DMS 273 treated with DMSO at 0.1 percent for 48 hours (cell line): Measurements from ENCODE around the gene GABARAP.
A peak's percentile ranks its signal among the peaks of the same experiment; 100 is the strongest.

Experiments used
- DNase-seq: peaks from one replicate; lab custom pipeline; 2025; lab: John Stamatoyannopoulos, UW

Gene GABARAP

DNA sequence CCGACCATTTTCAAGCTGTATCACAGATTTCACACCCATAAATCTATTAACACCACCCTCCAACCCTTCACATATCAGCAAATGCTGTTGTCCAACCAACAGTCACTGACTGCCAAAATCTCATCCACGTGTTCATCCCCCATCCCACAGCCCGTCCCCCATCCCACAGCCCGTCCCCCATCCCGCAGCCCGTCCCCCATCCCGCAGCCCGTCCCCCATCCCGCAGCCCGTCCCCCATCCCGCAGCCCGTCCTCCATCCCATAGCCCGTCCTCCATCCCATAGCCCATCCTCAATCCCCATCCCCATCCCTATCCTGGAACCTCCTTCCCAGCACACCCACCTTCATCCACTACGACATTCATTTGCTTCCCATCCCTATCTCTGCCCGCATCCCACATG, 36.7 kb downstream of the GABARAP start:
- DNase-seq = no peak

DNA sequence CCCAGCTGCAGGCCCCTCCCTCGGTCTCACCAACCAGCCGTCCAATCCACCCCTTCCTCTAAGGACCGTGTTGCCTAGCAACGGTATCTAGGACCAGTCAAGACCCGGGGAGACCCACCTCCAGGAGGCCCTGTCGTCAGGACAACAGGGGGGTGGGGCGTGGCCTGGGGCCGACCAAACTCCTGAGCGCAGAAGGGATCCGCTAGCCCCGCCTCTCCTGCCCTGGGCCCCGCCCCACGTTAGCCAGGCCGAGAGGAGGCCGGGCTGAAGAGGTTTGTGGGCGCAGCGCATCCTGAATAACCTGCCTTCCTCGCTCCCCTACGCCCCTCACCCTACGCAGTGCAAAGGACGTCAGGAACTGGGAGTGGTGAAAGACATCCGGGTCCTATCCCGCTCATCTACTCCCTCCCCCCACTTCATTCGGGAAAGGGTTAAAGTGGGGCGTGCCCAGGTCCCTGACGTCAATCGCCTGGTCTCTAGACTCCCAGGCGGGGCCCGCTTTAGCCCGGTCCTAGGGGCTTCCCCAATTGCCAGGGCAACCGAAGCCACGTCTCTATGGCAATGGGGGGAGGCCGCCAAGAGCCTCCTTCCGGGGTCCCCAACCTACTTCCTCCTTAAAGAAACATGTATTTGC, 37.3 kb downstream of the GABARAP start:
- DNase-seq = peak; percentile 88

GRCh38 chr17:7204336-7204735, 37.9 kb downstream of the GABARAP start:
- peak; percentile 84 for DNase-seq

GRCh38 chr17:7203391-7203790, 38.9 kb downstream of the GABARAP start:
- no peak for DNase-seq

DNA sequence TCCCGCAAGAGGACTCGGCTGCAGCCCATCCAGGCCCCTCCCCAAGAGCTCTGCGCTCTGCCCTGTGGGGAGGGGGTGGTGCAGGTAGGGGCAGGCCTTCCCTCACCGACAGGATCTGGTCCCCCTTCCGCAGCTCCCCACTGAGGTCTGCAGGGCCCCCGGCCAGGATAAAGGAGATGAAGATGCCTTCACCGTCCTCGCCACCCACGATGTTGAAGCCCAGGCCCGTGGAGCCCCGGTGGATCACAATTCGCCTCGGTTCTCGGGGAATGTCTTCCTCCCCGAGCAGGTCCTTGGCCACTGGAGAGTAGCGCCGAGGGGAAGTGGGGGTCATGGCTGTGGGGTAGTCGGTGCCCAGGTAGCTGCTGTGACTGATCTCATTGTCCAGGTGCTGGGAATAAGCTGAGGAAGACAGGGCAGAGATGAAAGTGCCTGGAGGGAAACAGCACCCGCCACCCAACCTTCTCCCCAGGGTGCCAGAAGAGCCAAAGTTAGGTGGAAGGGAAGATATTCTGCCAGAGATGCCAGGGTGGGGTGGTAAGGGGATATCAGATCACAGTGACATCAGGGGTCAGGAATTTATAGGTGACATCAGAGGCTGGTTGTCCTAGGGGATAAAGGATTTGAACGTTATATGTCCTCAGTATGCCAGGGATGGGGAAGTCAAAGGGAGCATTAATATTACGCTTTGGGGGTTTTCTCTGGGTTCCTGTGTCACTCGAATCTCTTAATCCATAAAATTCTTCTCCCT, 45.4 kb downstream of the GABARAP start:
- no peak for DNase-seq

DNA sequence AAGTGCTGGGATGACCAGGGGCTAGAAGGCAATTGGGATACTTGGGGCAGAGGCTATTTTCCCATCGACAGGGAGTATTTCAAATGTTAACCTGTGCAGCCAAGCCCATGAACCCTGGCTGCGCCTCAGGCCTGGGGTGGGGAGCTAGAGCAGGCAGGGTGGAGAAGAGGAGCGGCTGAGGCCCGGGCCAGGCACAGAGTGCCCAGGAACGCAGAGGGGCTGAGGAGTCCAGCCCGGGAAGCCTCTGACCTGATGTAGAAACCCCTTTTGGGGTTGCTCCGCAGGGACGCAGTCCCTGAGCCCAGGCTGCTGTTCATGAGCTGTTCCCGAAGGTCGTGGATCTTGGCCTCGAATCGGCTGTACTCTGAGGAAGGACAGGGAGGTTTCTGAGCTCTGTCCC, 46.3 kb downstream of the GABARAP start:
- no peak for DNase-seq

DNA sequence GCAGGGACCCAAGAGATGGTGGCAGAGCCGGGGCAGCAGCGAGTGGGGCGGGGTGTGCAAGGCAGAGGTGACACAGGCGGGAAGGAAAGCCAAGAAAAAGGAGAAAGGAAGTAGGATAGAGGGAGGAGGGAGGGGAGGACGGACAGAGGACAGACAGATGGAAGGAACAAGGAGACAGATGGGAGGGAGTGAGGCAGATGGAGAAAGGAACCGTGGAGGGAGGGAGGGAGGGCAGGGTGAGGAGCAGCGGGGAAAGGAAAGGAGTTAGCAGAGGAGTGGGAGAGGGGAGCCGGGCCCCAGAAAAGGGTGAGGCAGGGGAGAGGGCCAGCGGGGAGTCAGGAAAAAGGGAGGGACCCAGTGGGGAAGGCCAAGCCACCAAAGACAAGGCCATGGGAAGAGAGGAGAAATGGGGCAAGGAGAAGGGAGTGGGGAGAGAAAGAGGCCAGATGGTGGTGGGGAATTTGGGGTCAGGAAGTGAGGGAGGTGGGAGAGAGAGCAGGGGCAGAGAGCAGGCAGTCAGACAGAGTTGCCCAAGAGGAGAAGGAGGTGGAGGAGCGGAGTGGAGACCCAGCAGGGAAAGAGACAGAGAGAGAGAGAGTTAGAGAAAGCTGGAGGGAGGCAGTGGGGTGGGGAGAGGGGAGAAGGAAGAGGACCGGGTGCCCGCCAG, 49.8 kb downstream of the GABARAP start:
- peak; percentile 60 for DNase-seq

DNA sequence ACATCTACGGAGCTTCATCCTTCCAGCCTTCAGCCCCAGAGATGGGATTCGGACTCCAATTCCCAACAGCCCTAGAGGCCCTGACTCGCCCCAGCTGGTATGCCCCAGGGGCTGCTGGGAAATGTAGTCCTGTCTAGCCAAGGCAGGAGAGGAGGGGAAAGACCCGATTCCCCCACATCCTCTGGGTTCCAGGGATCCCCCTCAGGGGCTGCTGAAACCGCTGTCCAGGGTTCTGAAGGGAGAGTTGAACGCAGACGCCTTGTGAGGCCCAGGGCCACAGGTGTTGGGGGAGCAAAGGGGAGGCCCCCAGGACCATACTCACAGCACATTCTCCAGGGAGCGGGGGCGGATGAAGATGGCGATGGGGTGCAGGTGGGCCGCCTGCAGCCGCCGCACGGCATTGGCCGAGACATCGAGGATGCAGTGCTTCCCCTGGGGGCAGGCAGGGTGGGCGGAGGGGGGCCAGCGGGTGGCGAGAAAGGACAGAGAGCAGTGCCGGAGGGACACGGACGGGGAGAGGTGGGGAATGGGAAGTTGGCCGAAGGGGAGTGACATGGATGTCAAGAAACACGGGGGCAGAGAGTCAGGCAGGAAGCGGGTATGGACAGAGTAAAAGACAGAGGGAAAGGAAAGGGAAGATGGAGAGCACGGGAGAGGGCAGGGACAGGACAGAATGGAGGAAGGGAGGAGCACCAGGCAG, 50.5 kb downstream of the GABARAP start:
- DNase-seq = no peak

GRCh38 chr17:7191069-7191468, 51.2 kb downstream of the GABARAP start:
- DNase-seq = no peak

GRCh38 chr17:7190276-7190917, 51.9 kb downstream of the GABARAP start:
- no peak for DNase-seq
